HG02943 (cell line): ENCODE data around the gene RABL6.
"Not testable (repeated sequence)": the region's sequence is repeated elsewhere in the genome, so short reads cannot be mapped to it uniquely, and the experiment has no call there.

Experiments
- ATAC-seq: cut with Tn5 transposase; IDR thresholded peaks from one replicate; pipeline ENCODE4 v1.9.1; 2021; ENCODE audit warnings: mild to moderate bottlenecking, low read depth, moderate library complexity; ENCODE audit not compliant: unreplicated experiment

Gene RABL6

DNA sequence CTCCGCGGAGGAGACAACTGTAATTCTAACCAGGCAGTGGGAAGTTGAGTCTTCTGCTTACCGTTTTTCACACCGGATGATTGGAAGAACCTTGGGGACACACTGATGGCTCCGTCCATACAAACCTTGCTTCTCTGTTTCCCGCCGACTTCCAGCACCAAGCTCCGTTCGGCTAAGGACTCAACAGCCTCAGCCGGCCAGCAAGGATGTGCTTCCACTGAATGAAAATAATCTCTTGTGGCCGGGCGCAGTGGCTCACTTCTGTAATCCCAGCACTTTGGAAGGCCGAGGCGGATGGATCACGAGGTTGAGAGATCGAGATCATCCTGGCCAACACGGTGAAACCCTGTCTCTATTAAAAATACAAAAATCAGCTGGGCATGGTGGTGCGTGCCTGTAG is 60.2 kb downstream of the RABL6 start:
- ATAC-seq, result no peak

DNA sequence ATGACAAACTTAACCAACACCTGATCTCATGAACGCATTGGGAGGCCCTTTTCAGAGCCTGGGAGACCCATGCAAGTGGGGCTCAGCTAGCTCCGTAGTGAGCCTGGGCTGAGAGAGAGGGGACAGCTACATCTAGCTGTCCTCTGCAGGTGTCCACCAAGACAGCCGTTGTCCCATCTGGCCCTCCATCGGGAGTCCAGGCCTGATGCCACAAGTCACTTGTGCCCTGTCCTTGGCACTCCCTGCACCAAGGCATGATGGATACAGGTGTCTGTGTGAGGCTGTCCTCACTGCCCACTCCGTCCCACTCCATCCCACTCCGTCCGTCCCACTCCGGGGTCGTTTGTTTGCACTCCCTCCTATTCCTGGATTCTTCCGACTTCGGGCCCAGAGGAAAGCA is 60.9 kb downstream of the RABL6 start:
- ATAC-seq, result no peak

DNA sequence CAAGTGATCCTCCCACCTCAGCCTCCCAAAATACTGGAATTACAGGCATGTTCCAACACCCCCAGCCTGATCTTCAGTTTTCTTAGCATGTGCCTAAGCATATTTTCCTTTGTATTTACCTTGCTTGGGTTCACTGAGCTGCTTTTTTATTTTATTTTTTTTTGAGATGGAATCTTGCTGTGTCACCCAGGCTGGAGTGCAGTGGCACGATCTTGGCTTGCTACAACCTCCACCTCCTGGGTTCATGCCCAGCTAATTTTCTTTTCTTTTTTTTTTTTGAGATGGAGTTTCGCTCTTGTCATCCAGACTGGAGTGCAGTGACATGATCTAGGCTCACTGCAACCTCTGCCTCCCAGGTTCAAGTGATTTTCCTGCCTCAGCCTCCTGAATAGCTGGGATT is 61.9 kb downstream of the RABL6 start:
- not testable (repeated sequence) for ATAC-seq

DNA sequence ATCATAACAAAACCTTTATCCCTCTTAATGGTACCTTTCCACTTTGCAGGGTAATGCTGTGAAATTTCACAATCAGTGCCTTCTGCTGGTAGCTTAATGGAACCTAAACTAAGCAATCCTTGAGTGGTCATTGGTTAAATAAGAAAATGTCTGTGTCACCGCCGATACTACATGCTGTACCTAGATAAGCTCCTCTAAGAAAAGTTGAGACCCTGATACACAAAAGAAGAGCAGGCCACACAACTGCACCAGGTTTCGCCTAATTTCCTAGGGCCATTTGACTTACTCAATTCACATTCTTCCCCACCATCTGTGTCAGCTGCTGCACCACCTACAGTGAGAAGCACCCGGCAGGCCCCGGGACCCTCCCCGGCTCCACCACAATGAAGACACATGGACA is 67.4 kb downstream of the RABL6 start:
- no peak for ATAC-seq

DNA sequence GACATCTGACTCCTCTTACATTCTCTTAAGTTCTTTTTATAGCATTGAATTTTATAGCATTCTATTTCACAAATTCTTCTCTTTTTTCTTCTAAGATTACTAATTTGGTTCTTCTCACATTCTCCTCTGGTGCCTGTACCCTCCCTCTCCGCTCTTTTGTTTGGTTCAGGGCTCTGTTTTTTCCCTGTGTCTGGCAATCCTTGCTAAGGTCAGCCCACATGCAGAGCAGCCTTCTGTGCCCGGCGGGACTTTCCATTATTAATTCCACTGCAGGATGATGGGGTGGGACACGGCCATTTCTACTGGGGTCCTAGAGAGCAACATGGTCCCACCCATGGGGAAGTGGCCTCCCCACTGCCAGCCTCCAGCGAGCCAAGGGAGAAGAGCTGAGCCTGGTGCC is 68.7 kb downstream of the RABL6 start:
- no peak for ATAC-seq

DNA sequence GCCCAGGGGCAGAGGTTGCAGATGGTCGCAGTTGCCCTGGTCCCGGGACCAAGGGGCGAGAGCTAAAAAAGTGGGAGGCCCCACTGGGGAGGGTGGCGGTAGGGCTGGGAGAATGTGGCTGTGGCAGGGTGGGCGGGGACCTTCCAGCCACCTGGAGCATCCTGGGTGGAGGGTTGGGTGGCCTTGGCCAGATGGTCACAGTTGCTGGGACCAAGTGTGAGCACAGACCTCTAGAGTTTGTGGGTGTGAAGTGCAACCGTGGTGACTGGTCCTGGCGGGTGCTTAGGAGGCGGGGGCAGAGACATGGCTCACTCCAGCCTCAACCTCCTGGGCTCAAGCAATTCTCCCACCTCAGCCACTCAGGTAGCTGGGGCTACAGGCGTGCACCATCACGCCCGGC is 72.9 kb downstream of the RABL6 start:
- ATAC-seq, result no peak

DNA sequence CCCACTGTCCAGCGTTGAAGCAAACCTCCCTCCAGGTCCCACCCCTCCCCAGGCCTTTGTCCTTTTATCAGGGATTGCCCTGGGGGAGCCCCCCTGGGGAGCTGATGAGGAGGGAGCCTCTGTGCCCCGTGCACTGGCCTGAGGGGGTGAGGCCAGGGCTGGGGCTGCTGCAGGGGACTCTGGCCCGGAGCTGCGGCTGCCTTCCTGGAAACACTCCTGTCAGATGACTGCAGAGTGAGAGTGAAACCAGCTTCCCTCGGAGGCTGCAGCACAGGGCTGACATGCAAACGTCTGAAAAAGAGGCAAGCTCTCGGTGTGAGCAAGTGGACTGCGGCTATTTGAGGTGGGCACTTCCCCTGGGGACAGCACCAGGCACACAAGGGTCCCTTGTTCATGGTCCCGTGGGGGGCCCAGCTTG is 74.0 kb downstream of the RABL6 start:
- ATAC-seq, result no peak

DNA sequence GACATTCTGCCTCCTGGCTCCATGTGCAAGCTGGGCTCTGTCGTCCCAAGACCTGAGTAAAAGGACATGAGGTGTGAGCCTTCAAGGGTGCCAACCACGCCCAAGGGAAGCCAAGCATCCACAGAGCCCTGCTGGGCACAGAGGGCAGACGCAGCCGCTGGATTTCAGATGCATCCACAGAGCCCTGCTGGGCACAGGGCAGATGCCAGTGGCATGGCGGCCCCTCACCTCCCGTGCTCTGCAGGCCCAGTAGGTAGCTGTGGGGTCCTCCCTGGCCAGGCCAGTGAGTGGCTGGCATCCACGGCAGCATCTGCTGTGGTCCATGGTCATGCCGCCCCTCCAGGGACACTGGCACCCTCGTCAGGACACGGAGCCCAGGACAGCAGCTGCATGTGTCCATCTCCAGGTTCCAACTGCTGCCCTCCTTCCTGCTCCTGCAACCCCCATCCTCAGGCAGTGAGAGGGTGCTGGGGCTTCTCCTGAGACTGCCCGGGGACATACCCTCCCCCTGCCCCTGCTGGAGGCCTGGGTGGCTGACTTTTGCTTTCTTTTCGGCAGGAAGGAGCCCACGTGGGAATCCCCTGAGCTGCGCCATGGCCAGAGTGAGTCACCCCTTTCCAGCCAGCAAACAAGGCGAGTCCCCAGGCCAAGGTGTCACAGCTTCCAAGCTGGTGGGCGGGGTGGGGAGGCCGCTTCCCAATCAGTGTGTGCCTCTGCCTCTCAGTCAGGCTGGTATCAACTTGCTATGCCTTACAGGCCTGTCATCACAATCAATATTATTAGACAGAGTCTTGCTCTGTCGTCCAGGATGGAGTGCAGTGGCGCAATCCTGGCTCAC is 74.6 kb downstream of the RABL6 start:
- ATAC-seq, result no peak

DNA sequence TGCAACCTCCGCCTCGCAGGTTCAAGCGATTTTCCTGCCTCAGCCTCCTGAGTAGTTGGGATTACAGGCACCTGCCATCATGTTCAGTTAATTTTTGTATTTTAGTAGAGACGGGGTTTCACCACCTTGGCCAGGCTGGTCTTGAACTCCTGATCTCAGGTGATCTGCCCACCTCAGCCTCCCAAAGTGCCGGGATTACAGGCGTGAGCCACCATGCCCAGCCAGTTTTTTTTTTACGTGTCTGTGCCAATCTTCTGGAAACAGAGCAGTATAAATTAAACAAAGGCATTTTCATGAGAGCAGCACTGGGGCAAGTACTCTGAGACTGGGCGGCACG is 75.2 kb downstream of the RABL6 start:
- not testable (repeated sequence) for ATAC-seq

DNA sequence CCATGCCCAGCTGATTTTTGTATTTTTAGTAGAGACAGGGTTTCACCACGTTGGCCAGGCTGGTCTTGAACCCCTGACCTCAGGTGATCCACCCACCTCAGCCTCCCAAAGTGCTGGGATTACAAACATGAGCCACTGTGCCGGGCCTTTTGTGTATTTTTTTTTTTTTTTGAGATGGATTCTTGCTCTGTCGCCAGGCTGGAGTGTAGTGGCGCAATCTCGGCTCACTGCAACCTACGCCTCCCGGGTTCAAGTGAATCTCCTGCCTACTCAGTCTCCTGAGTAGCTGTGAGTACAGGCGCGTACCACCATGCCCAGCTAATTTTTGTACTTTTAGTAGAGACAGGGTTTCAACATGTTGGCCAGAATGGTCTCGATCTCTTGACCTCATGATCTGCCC is 75.9 kb downstream of the RABL6 start:
- not testable (repeated sequence) for ATAC-seq

DNA sequence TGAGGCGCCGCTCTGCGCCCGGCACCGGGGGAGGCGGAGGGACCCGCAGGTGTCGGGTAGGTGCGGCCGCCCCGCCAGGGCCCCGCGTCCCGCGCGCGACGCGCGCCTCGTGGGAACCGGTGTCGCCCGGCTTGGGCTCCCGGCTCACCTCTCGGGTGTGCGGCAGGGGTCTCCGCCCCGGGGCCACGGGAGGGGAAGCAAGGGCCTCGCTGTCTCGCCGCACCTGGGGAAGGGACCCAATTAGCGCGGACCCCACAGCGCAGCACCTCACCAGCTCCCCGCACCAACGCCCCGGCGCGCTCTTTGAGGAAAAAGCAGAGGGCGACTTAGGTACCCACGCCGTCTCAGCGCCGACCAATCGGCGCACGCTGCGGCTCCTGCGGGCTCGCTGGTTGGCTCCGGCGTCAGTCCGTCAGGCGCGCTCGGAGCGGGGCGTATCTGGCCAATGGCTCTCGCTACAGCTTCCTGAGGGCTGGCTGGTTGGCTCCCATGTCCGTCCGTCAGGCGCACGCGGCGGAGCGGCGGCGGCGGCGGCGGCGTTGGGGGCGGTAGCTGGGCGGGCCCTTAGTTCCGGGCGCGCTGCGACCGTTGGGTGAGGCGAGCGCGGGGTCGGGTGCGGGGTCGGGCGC is 78.3 kb downstream of the RABL6 start, which contains the start of gene TRAF2:
TSS of gene TRAF2 (plus strand) at position 567 of the 629 bp plus-strand sequence. CDS start 12,225 bp downstream, outside the sequence.
- ATAC-seq, result peak; percentile 80

DNA sequence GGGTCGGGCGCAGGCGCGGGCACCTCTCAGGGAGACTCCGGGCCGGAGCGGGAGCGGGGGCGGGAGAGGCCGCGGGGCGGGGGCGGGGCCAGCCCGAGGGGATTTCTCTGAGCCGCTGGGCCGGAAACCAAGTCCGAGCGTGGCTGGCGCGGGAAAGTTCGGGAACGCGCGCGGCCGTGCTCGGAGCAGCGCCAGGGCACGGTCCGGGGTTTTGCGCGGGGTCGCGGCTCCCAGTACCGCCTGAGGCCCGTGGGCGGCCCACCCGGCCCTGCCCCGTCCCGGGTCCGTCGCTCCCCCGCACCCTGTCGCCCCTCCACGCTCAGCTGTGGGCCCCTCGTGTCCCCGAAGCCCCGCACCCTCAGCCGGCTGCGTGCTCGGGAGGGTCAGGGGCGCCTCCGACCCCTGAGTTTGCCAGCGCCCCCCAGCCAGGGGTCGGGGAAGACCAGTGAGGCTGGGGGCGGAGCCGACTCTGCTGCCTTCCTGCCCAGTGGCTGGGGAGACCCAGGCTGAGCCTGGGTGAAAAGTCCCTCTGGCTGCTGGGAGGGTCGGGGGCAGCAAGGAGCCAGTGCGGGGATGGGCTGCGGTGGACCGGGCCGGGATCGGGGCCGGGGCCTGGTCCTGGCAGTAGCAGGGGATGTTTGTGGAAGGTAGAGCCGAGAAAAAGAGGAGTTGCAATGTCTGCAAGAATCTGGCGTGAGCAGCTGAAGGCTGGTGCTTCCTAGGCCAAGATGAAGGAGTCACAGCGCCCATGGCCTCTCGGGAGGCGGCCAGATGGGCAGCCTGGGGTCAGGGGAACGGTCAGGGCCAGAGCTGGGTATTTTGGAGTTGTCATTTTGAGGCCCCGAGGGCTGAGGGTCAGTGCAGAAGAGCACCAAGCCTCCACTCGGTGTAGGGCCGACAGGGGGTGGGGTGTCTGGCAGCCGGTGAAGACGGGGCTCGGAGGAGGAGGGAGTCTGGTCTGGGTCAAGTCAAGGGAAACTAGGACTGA is 79.2 kb downstream of the RABL6 start:
- ATAC-seq, result peak; percentile 10

DNA sequence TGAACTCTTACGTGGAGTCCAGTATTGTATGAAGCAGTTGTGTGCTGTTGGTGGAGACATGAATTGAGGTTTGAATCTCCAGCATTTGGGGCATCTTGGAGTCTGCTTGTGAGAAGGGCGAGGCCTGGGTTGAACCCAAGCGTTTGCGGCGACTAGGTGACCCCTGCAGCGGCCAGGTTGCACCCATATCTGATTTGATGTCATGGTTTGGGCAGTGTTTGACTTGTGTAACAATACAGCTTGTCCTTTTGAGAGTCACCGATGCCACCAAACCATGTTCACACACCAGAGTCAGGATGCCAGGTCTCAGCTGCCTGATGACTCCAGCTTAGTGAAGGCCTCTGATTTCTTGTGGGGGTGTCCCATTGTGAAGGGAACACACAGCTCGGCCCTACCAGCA is 80.7 kb downstream of the RABL6 start:
- no peak for ATAC-seq

DNA sequence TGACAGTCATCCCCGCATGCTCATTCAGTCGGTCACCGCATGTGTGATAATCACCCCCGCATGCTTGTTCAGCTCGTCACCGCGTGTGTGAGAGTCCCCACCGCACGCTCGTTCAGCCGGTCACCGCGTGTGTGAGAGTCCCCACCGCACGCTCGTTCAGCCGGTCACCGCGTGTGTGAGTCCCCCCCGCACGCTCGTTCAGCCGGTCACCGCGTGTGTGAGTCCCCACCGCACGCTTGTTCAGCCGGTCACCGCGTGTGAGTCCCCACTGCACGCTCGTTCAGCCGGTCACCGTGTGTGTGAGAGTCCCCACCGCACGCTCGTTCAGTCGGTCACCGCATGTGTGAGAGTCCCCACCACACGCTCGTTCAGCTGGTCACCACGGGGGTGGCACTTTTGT is 82.1 kb downstream of the RABL6 start:
- ATAC-seq, result no peak

DNA sequence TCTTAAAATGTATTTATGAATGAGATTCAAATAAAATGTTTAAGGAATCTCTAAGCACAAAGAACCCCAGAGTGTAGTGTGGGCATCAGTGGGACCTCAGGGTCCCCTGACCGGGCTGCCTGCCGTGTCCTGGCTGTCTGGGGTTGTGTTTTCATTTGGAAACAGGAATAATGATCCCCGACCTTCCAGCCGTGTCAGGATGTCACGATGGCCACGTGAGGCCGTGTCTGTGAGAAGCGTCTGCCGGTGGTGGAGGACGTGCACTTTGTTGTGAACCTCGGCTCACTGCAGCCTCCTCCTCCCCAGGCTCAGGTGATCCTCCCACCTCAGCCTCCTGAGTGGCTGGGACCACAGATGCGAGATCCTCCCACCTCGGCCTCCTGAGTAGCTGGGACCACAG is 82.9 kb downstream of the RABL6 start:
- no peak for ATAC-seq
